Neuronal stem cell (in vitro differentiated cells): ENCODE results near the gene CERCAM.

ENCODE experiments used
- DNase-seq: peaks from one replicate; pipeline ENCODE4 v3.0.0-alpha.2; 2013; ENCODE audit warnings: low spot score
- H2AFZ ChIP-seq: one replicate; pipeline ENCODE4 v1.6.1; 2013; ENCODE audit warnings: mild to moderate bottlenecking, low read length, inconsistent platforms
- H2AK5ac ChIP-seq: 2 replicates; pipeline ENCODE4 v1.6.1; 2013; ENCODE audit warnings: low read depth, mild to moderate bottlenecking, inconsistent platforms, low read length, moderate library complexity, mixed read lengths
- H2BK120ac ChIP-seq: 2 replicates; pipeline ENCODE4 v1.6.1; 2013; ENCODE audit warnings: low read depth, mild to moderate bottlenecking, inconsistent platforms, low read length, moderate library complexity, mixed read lengths
- H2BK12ac ChIP-seq: one replicate; pipeline ENCODE4 v1.6.1; 2013; ENCODE audit warnings: low read length, inconsistent platforms
- H2BK15ac ChIP-seq: 2 replicates; pipeline ENCODE4 v1.6.1; 2013; ENCODE audit warnings: mild to moderate bottlenecking, low read length, inconsistent platforms, mixed read lengths
- H2BK5ac ChIP-seq: one replicate; pipeline ENCODE4 v1.6.1; 2013; ENCODE audit warnings: inconsistent platforms, mild to moderate bottlenecking, low read length, moderate library complexity
- H3K14ac ChIP-seq: one replicate; pipeline ENCODE4 v1.6.1; 2013; ENCODE audit warnings: low read length, inconsistent platforms
- H3K18ac ChIP-seq: 2 replicates; pipeline ENCODE4 v1.6.1; 2013; ENCODE audit warnings: low read length, inconsistent platforms
- H3K23ac ChIP-seq: 2 replicates; pipeline ENCODE4 v1.6.1; 2013; ENCODE audit warnings: low read depth, mild to moderate bottlenecking, mixed read lengths, low read length, inconsistent platforms; ENCODE audit not compliant: poor library complexity
- H3K27ac ChIP-seq: replicated peaks from 3 replicates; pipeline ENCODE4 v1.5.1; 2013; ENCODE audit warnings: low read length, inconsistent platforms
- H3K27me3 ChIP-seq, 3 experiments: 2 replicates each; pipeline ENCODE4 v1.6.1; 2013; ENCODE audit warnings: low read length in 3 of 3, mild to moderate bottlenecking in 2 of 3, inconsistent platforms in 1 of 3, low read depth in 1 of 3, mixed read lengths in 1 of 3, moderate library complexity in 1 of 3; ENCODE audit not compliant: control insufficient read depth in 3 of 3, insufficient read depth in 3 of 3
- H3K36me3 ChIP-seq, 2 donors: replicated peaks in 1 of 2; 2 replicates each; pipeline ENCODE4 v1.6.1; 2013; ENCODE audit warnings: low read length in 2 of 2; ENCODE audit not compliant: control insufficient read depth in 2 of 2, insufficient read depth in 2 of 2
- H3K4ac ChIP-seq: 2 replicates; pipeline ENCODE4 v1.6.1; 2013; ENCODE audit warnings: inconsistent platforms, mild to moderate bottlenecking, low read length, moderate library complexity
- H3K4me1 ChIP-seq, 2 donors: 1 replicate in 1 of 2; 2 replicates in 1 of 2; pipeline ENCODE4 v1.6.1; 2013; ENCODE audit warnings: low read length in 2 of 2, low read depth in 1 of 2; ENCODE audit not compliant: control insufficient read depth in 2 of 2, insufficient read depth in 1 of 2
- H3K4me2 ChIP-seq: one replicate; pipeline ENCODE4 v1.6.1; 2013; ENCODE audit warnings: mild to moderate bottlenecking, low read length, inconsistent platforms; ENCODE audit not compliant: insufficient read depth, poor library complexity, severe bottlenecking
- H3K4me3 ChIP-seq, 2 donors: 2 replicates each; pipeline ENCODE4 v1.5.1; 2013; ENCODE audit warnings: low read length in 2 of 2, mild to moderate bottlenecking in 2 of 2, inconsistent platforms in 1 of 2, moderate library complexity in 1 of 2
- H3K79me1 ChIP-seq: one replicate; pipeline ENCODE4 v1.6.1; 2013; ENCODE audit warnings: low read depth, mild to moderate bottlenecking, inconsistent platforms, low read length, moderate library complexity
- H3K9ac ChIP-seq: one replicate; pipeline ENCODE4 v1.6.1; 2013; ENCODE audit warnings: mild to moderate bottlenecking, low read depth, low read length, inconsistent platforms; ENCODE audit not compliant: poor library complexity
- H3K9me3 ChIP-seq, 2 donors: replicated peaks in 1 of 2; 2 replicates each; pipeline versions ENCODE3 to v1.6.1; 2013; ENCODE audit warnings: low read length in 2 of 2, mild to moderate bottlenecking in 2 of 2, inconsistent platforms in 1 of 2, low read depth in 1 of 2, mixed read lengths in 1 of 2, moderate library complexity in 1 of 2; ENCODE audit not compliant: control insufficient read depth in 2 of 2, insufficient read depth in 1 of 2
- H4K8ac ChIP-seq: one replicate; pipeline ENCODE4 v1.6.1; 2013; ENCODE audit warnings: low read depth, mild to moderate bottlenecking, inconsistent platforms, low read length, moderate library complexity
- H4K91ac ChIP-seq: one replicate; pipeline ENCODE4 v1.6.1; 2013; ENCODE audit warnings: low read length, low read depth, mild to moderate bottlenecking, inconsistent platforms; ENCODE audit not compliant: poor library complexity
- WGBS, 2 donors: extraction: QIAGEN DNeasy Blood & Tissue Kit; methylation state at CpG; one replicate each; pipeline ENCODE4 v1.1.7; 2013; ENCODE audit warnings: missing lambda C conversion rate in 2 of 2, mixed read lengths in 1 of 2; ENCODE audit not compliant: insufficient read length in 2 of 2, insufficient replicate concordance in 1 of 2; ENCODE audit errors: extremely low coverage in 2 of 2; 5-methylcytosine and 5-hydroxymethylcytosine counted together

The CERCAM gene

GRCh38 chr9:128485414-128485855 lies 64.8 kb downstream of the CERCAM start:
- no peak overlapping the region for H2BK12ac ChIP-seq
- peaks cover 33 to 93% of the 10 kb centered on the region in 2 donors for H3K36me3 ChIP-seq
- H2BK5ac ChIP-seq, result no peak overlapping the region
- no peak overlapping the region for H4K91ac ChIP-seq
- no CpG with 5 or more reads among the region's 7 CpGs for WGBS, 2 donors
- no peak overlapping the region for H3K27ac ChIP-seq
- H3K23ac ChIP-seq, result peak overlapping the region; percentile 57
- H3K79me1 ChIP-seq, result no peaks in the 10 kb centered on the region
- no peak overlapping the region for H3K4me2 ChIP-seq
- H3K27me3 ChIP-seq, result no peaks in the 10 kb centered on the region
- no peak overlapping the region for H3K14ac ChIP-seq
- H3K4me3 ChIP-seq, result no peak overlapping the region
- H2AFZ ChIP-seq, result no peak overlapping the region
- DNase-seq, result no peak
- H4K8ac ChIP-seq, result no peak overlapping the region
- no peak overlapping the region for H2BK15ac ChIP-seq
- H2AK5ac ChIP-seq, result no peak overlapping the region
- H3K18ac ChIP-seq, result no peak overlapping the region
- no peaks in the 10 kb centered on the region for H3K9me3 ChIP-seq
- H3K9ac ChIP-seq, result no peak overlapping the region
- H2BK120ac ChIP-seq, result no peak overlapping the region
- no peaks in the 10 kb centered on the region for H3K4me1 ChIP-seq
- H3K4ac ChIP-seq, result no peak overlapping the region

GRCh38 chr9:128486201-128486600 lies 65.5 kb downstream of the CERCAM start:
- Histone ChIP-seq H2BK12ac (no peak overlapping the region), H3K9ac (no peak overlapping the region), H4K91ac (no peak overlapping the region), H2AK5ac (no peak overlapping the region), H3K4me2 (no peak overlapping the region), H3K4me1 (no peaks in the 10 kb centered on the region), H3K23ac (no peak overlapping the region), H4K8ac (no peak overlapping the region), H3K18ac (no peak overlapping the region), H2BK15ac (no peak overlapping the region), H3K36me3 (peaks cover 33 to 94% of the 10 kb centered on the region in 2 donors), H3K4ac (no peak overlapping the region), H2AFZ (no peak overlapping the region), H3K4me3 (no peak overlapping the region), H3K27me3 (no peaks in the 10 kb centered on the region), H3K14ac (no peak overlapping the region), H2BK5ac (no peak overlapping the region), H3K9me3 (no peaks in the 10 kb centered on the region), H3K27ac (no peak overlapping the region), H3K79me1 (no peaks in the 10 kb centered on the region), H2BK120ac (no peak overlapping the region)
- DNase-seq, result no peak
